SU-DHL-6 (cell line): ENCODE measurements around the gene AGBL4.

ENCODE experiments used
- H2AFZ ChIP-seq: fragments of 200-600 bp; sonication (generic); 2 replicates; pipeline ENCODE4 v1.6.1; 2014; ENCODE audit warnings: low read depth, mild to moderate bottlenecking, moderate library complexity, mixed read lengths, antibody characterized with exemption, low read length; ENCODE audit not compliant: severe bottlenecking
- H3F3A ChIP-seq: fragments of 200-600 bp; shearing (Covaris generic); 2 replicates; pipeline ENCODE4 v1.6.0; 2016; ENCODE audit warnings: antibody characterized with exemption, mild to moderate bottlenecking; ENCODE audit not compliant: insufficient read depth
- H3K27ac ChIP-seq: fragments of 200-600 bp; sonication (generic); 2 replicates; pipeline ENCODE4 v1.5.1; 2016; ENCODE audit warnings: low read depth, mild to moderate bottlenecking, low read length, moderate library complexity, mixed read lengths
- H3K27me3 ChIP-seq: fragments of 200-600 bp; sonication (generic), shearing (Covaris generic); 2 replicates; pipeline ENCODE4 v1.6.0; 2014; ENCODE audit warnings: mild to moderate bottlenecking, low read length
- H3K36me3 ChIP-seq: fragments of 200-600 bp; sonication (generic); 2 replicates; pipeline ENCODE4 v1.6.1; 2014; ENCODE audit warnings: mild to moderate bottlenecking, low read length, mixed read lengths
- H3K4me2 ChIP-seq: fragments of 300-600, 200-600 bp; shearing (Covaris generic), sonication (generic); 2 replicates; pipeline ENCODE4 v1.6.0; 2014; ENCODE audit warnings: low read length, low read depth, mild to moderate bottlenecking; ENCODE audit not compliant: poor library complexity, severe bottlenecking
- H3K4me3 ChIP-seq: fragments of 200-600 bp; sonication (generic); 2 replicates; pipeline ENCODE4 v1.5.1; 2014; ENCODE audit warnings: antibody characterized with exemption, low read length, mild to moderate bottlenecking, mixed read lengths; ENCODE audit not compliant: insufficient read depth, poor library complexity, severe bottlenecking
- H3K79me2 ChIP-seq: fragments of 200-600 bp; sonication (generic); 2 replicates; pipeline ENCODE4 v1.6.1; 2014; ENCODE audit warnings: mild to moderate bottlenecking, low read length, moderate library complexity; ENCODE audit not compliant: insufficient read depth
- H3K9ac ChIP-seq: fragments of 200-600 bp; sonication (generic); 2 replicates; pipeline ENCODE4 v1.7.0; 2014; ENCODE audit warnings: mild to moderate bottlenecking, low read length
- H3K9me2 ChIP-seq: fragments of 200-600 bp; sonication (generic); replicated peaks from 2 replicates; pipeline ENCODE4 v1.6.1; 2014; ENCODE audit warnings: low read length; ENCODE audit not compliant: insufficient read depth
- H3K9me3 ChIP-seq: fragments of 200-600 bp; sonication (generic); 2 replicates; pipeline ENCODE4 v1.6.1; 2014; ENCODE audit warnings: low read length, mixed read lengths; ENCODE audit not compliant: insufficient read depth
- H4K20me1 ChIP-seq: fragments of 200-600 bp; sonication (generic); 2 replicates; pipeline ENCODE4 v1.6.1; 2014; ENCODE audit warnings: low read depth, mild to moderate bottlenecking, antibody characterized with exemption, low read length, moderate library complexity, mixed read lengths
- CTCF ChIP-seq: fragments of 200-600 bp; sonication (generic); IDR thresholded peaks from one replicate; pipeline ENCODE4 v1.5.1; 2017; ENCODE audit warnings: antibody characterized with exemption, mild to moderate bottlenecking, low read length, moderate library complexity; ENCODE audit not compliant: insufficient read depth, poor library complexity, severe bottlenecking
- EZH2phosphoT487 ChIP-seq: fragments of 200-600 bp; sonication (generic), shearing (Covaris generic); conservative IDR thresholded peaks from 2 replicates; pipeline ENCODE4 v1.6.1; 2018; ENCODE audit warnings: mild to moderate bottlenecking, antibody characterized with exemption, low read length, moderate library complexity, mixed read lengths

The AGBL4 gene

GRCh38 chr1:48555271-48555670 is 1468.5 kb downstream of the AGBL4 start:
- TF ChIP-seq EZH2phosphoT487 (no peak), CTCF (no peak)
- no peaks in the 10 kb centered on the region for H3F3A ChIP-seq

GRCh38 chr1:48552903-48553606 is 1470.7 kb downstream of the AGBL4 start:
- TF ChIP-seq CTCF (no peak), EZH2phosphoT487 (no peak)
- Histone ChIP-seq H3K27ac (no peak overlapping the region), H4K20me1 (no peaks in the 10 kb centered on the region), H3K4me2 (no peak overlapping the region), H3K4me3 (no peak overlapping the region), H3K36me3 (no peaks in the 10 kb centered on the region), H3K9ac (no peak overlapping the region), H3K9me3 (no peaks in the 10 kb centered on the region), H3F3A (no peaks in the 10 kb centered on the region), H3K79me2 (no peaks in the 10 kb centered on the region), H3K9me2 (no peaks in the 10 kb centered on the region), H2AFZ (no peak overlapping the region), H3K27me3 (no peaks in the 10 kb centered on the region)

More at GRCh38 chr1:48555271-48555670, 1468.5 kb downstream of the AGBL4 start:
- Histone ChIP-seq H3K9ac (no peak overlapping the region), H2AFZ (no peak overlapping the region), H4K20me1 (no peaks in the 10 kb centered on the region), H3K79me2 (no peaks in the 10 kb centered on the region), H3K27me3 (no peaks in the 10 kb centered on the region), H3K4me3 (no peak overlapping the region), H3K4me2 (no peak overlapping the region), H3K36me3 (no peaks in the 10 kb centered on the region), H3K27ac (no peak overlapping the region), H3K9me2 (no peaks in the 10 kb centered on the region), H3K9me3 (no peaks in the 10 kb centered on the region)

GRCh38 chr1:48552420-48552819 is 1471.3 kb downstream of the AGBL4 start:
- Histone ChIP-seq H3F3A (no peaks in the 10 kb centered on the region), H3K79me2 (no peaks in the 10 kb centered on the region), H3K36me3 (no peaks in the 10 kb centered on the region), H3K27ac (no peak overlapping the region), H3K9me3 (no peaks in the 10 kb centered on the region), H4K20me1 (no peaks in the 10 kb centered on the region), H3K4me2 (no peak overlapping the region), H3K9me2 (no peaks in the 10 kb centered on the region), H3K4me3 (no peak overlapping the region), H2AFZ (no peak overlapping the region), H3K9ac (no peak overlapping the region), H3K27me3 (no peaks in the 10 kb centered on the region)
- TF ChIP-seq CTCF (no peak), EZH2phosphoT487 (no peak)
